NCI-H82 (cell line): Measurements from ENCODE around the gene NUBPL.
"Not testable (repeated sequence)": the region's sequence is repeated elsewhere in the genome, so short reads cannot be mapped to it uniquely, and the experiment has no call there.

Source experiments
- DNase-seq: peaks from one replicate; lab custom pipeline; 2025; lab: John Stamatoyannopoulos, UW

Gene NUBPL

GRCh38 chr14:31578266-31578665 is 17.1 kb downstream of the NUBPL start:
- no peak for DNase-seq

DNA sequence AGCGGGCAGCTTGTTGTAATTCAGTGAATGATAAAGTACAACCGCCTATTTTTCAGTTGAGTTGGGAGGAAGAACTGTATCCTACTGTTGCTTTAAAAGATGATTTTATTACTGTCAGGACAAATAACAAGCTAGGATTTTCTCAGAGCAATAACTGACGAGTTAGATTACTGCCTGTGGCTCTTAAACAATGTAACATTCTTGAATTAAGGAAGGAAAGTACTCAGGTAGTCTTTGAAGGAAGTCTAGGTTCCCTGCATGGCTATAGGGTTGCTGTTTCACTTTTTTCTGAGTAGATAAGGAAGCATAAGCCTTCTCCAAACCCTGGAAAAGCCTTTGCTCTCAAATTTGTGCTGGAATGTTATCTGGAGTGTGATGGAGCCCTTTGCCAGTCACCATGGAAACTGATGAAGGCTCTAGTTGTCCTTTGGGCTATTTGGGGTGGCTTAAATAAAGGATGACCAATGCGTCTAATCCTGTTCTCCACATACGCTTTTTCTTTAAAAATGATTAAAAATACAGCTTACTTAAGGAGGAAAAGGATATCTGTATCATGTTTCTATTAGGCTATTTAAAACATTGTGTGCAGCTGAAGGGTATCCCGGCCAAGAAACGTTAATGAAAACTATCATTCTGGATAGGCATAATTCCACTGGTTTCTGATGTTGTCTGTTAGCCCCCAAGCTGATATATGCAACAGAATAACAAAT is 17.7 kb downstream of the NUBPL start:
- no peak for DNase-seq

DNA sequence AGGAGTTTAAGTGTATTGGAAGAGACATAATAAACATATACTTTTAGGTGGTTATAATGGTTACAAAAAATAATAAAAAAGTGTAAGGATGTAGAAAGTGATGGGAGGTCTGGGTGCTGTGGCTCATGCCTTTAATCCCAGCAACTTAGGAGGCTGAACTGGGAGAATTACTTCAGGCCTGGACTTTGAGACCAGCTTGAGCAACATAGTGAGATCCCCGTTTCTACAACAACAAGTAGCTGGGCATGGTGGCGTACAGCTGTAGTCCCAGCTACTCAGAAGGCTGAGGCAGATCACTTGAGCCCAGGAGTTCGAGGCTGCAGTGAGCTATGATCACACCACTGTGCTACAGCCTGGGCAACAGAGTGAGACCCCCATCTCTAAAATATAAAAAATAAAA is 19.0 kb downstream of the NUBPL start:
- DNase-seq = no peak

GRCh38 chr14:31582286-31582691 is 21.1 kb downstream of the NUBPL start:
- DNase-seq = no peak

DNA sequence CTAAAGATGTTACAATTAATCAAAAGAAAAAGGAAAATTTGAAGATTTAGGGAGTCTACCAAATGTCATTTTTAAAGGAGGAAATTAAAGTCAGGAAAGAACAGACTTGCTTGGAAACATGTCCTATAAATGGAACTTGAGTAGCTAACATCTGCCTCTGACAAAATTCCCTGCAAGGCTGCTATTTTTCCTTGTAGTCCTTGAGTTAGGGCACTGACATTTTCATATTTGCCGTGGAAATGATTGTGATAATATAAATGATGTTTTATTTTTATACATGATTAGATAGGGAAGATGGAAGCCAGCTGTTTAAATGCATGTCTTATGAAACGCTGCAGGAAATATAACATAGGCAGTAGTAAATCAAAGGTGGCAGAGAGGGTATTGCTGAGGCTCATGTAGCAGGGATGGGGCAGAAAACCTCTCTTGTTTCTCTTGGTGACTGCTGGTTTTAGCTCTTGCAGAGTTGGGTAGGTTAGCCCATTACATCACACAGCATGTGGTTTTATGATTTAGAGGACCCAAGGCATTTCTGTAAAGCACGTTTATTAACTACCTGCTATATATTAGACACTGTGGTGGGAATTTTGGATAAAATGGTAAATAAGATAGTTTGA is 21.7 kb downstream of the NUBPL start:
- no peak for DNase-seq

- DNase-seq = no peak
Observed at GRCh38 chr14:31590206-31590605, 29.0 kb downstream of the NUBPL start.

DNA sequence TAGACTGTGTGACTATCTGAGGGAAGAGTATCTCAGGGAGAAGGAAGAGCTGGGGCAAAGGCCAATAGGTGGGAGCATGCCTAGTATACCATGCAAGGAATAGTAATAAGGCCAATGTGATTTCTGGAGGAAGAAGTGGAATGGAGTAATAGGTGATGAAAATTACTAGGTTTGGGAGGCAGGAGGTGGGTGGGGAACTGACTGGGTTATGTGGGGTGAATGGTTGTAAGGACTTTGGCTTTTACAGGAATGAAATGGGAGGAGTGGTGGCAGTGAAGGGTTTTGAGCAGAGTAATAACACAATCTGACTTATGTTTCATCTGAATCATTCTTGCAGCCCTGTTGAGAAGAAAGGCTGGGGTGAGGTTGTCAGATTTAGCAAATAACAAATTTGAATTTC is 30.9 kb downstream of the NUBPL start:
- no peak for DNase-seq

GRCh38 chr14:31592631-31593030 is 31.4 kb downstream of the NUBPL start:
- DNase-seq = no peak

DNA sequence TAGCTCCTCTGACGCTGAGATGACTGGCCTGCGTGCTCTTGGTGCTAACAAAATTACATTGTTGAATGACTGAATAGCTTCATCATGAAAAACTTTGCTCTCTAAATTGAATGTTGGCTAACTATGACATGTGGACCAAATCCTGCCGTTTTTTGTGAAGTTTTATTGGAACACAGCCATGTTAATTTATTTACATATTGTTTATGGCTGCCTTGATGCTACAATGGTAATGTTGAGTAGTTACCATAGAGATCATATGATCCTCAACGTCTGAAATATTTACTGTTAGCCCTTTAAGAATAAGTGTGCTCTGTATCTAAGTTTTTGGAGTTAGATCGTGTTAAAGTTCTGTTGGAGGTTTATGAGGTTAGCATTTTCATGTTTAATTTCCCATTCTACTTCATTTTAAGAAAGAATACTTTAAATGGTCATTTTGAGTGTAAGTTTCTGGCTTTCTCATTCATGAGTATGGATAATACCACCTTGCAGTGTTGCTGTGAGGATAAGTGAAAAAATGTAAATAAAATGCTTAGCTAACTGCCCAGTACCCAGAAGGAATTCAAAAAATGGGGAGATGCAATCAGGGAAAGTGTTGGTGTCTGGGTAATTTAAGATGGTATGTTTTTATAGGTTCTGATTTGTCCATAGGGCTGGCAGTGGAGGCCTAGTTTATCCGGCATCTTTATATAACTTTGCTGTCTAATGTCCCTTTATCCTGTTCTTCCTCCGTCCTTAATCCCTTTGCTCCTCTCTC is 35.3 kb downstream of the NUBPL start:
- DNase-seq = no peak

- no peak for DNase-seq
Observed at GRCh38 chr14:31605702-31606101, 44.5 kb downstream of the NUBPL start.

GRCh38 chr14:31611778-31612433 is 50.7 kb downstream of the NUBPL start:
- DNase-seq = no peak

DNA sequence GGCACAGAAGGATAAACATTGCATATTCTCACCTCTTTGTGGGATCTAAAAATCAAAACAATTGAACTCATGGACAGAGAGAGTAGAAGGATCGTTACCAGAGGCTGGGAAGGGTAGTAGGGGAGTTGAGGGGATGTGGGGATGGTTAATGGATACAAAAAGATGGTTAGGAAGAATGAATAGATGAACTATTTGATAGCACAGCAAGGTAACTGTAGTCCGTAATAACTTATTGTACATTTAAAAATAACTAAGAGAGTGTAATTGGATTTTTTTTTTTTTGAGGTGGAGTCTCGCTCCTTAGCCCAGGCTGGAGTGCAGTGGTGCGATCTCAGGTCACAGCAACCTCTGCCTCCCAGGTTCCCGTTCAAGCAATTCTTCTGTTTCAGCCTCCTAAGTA is 52.0 kb downstream of the NUBPL start:
- no peak for DNase-seq

DNA sequence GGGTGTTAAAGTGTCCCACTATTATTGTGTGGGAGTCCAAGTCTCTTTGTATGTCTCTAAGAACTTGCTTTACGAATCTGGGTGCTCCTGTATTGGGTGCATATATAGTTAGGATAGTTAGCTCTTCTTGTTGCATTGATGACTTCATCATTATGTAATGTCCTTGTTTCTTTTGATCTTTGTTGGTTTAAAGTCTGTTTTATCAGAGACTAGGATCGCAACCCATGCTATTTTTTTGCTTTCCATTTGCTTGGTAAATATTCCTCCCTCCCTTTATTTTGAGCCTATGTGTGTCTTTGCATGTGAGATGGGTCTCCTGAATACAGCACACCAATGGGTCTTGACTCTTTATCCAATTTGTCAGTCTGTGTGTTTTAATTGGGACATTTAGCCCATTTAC is 57.7 kb downstream of the NUBPL start:
- DNase-seq = not testable (repeated sequence)

DNA sequence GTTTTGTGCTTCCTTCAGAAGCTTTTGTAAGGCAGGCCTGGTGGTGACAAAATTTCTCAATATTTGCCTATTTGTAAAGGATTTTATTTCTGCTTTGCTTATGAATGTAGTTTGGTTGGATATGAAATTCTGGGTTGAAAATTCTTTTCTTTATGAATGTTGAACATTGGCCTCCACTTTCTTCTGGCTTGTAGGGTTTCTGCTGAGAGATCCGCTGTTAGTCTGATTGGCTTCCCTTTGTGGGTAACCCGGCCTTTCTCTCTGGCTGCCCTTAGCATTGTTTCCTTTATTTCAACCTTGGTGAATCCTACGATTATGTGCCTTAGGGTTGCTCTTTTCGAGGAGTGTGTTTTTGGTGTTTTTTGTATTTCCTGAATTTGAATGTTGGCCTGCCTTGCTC is 58.2 kb downstream of the NUBPL start:
- DNase-seq = no peak

DNA sequence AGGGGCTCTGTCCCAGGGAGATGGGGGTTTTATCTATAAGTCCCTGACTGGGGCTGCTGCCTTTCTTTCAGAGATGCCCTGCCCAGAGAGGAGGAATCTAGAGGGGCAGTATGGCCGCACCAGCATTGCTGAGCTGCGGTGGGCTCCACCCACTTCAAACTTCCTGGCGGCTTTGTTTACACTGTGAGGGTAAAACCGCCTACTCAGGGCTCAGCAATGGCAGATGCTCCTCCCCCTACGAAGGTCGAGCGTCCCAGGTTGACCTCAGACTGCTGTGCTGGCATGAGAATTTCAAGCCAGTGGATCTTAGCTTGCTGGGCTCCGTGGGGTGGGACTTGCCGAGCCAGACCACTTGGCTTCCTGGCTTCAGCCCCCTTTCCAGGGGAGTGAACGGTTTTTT is 59.7 kb downstream of the NUBPL start:
- not testable (repeated sequence) for DNase-seq

DNA sequence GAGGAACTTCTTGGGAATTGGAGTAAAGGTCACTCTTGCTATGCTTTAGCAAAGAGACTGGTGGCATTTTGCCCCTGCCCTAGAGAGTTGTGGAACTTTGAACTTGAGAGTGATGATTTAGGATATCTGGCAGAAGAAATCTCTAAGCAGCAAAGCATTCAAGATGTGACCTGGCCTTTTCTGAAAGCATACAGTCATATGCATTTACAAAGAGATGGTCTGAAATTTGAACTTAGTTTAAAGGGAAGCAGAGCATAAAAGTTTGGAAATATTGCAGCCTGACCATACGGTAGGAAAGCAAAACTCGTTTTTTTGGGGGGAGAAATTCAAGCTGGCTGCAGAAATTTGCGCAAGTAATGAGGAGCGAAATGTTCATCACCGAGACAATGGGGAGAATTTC is 60.9 kb downstream of the NUBPL start:
- no peak for DNase-seq

- not testable (repeated sequence) for DNase-seq
Observed at GRCh38 chr14:31652900-31653299, 91.7 kb downstream of the NUBPL start.

- no peak for DNase-seq
Observed at GRCh38 chr14:31657917-31658316, 96.7 kb downstream of the NUBPL start.

- no peak for DNase-seq
Observed at GRCh38 chr14:31659278-31659677, 98.1 kb downstream of the NUBPL start.

DNA sequence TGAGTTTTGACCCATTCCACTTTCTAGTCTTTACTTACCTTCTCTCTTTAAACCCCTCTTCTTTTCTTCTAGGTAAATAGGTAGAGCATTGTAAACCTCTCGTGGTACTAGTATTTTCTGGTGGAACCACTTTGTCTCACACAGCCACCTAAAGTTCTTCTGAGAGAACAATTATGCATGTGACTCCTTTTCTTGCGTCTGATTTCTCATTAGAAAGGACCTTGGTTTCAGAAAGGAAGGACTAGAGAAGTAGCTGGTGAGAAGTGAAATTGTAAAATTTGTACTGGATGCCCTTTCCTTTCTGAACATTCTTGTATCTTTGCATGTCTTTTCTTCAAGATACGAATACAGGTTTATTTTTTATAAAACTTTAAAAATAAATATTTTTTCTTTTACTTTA is 99.0 kb downstream of the NUBPL start:
- no peak for DNase-seq

- no peak for DNase-seq
Observed at GRCh38 chr14:31660728-31661127, 99.5 kb downstream of the NUBPL start.

DNA sequence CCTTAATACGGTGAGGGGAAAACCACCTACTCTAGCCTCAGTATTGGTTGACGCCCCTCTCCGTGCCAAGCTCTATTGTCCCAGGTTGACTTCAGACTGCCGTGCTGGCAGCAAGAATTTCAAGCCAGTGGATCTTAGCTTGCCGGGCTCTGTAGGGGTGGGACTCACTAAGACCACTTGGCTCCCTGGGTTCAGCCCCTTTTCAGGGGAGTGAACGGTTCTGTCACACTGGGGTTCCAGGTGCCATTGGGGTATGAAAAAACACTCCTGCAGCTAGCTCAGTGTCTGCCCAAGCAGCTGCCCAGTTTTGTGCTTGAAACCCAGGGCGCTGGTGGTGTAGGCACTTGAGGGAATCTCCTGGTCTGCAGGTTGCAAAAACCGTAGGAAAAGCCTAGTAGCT is 107.1 kb downstream of the NUBPL start:
- DNase-seq = no peak

- no peak for DNase-seq
Observed at GRCh38 chr14:31672709-31673108, 111.5 kb downstream of the NUBPL start.
